Spleen (tissue), 11 donors: ENCODE results near the gene PGBD5. TPM values are rescaled to one million over a fixed set of nuclear protein-coding genes. Genes with fewer than 3 reads are reported as not detected.

Experiments
- DNase-seq: peaks from one replicate; pipeline ENCODE4 v3.0.0-alpha.2; 2020
- H3K27ac ChIP-seq, 8 donors: fragments of 200-600 bp; sonication (generic) in 7 of 8; 1 replicate in 4 of 8; 2 replicates in 4 of 8; pipeline versions ENCODE4 v1.5.0 to v1.8.0; 2016 to 2021; ENCODE audit warnings: inconsistent platforms in 4 of 8, mild to moderate bottlenecking in 4 of 8, moderate library complexity in 1 of 8
- H3K27me3 ChIP-seq, 7 donors: fragments of 200-600 bp; sonication (generic) in 6 of 7; replicated peaks in 1 of 7; 1 replicate in 4 of 7; 2 replicates in 3 of 7; pipeline versions ENCODE4 v1.5.0 to v1.8.0; 2016 to 2021; ENCODE audit warnings: inconsistent platforms in 3 of 7, mild to moderate bottlenecking in 1 of 7
- H3K36me3 ChIP-seq, 6 donors: fragments of 200-600 bp; sonication (generic) in 5 of 6; 1 replicate in 4 of 6; 2 replicates in 2 of 6; pipeline versions ENCODE4 v1.5.0 to v1.8.0; 2016 to 2021; ENCODE audit warnings: inconsistent platforms in 2 of 6
- H3K4me1 ChIP-seq, 6 donors: fragments of 200-600 bp; sonication (generic) in 5 of 6; 1 replicate in 3 of 6; 2 replicates in 3 of 6; pipeline versions ENCODE4 v1.5.0 to v1.8.0; 2016 to 2021; ENCODE audit warnings: inconsistent platforms in 3 of 6
- H3K4me3 ChIP-seq, 8 donors: fragments of 200-600 bp; sonication (generic) in 7 of 8; 1 replicate in 4 of 8; 2 replicates in 4 of 8; pipeline versions ENCODE4 v1.5.0 to v1.8.0; 2016 to 2021; ENCODE audit warnings: inconsistent platforms in 4 of 8, mild to moderate bottlenecking in 4 of 8, moderate library complexity in 2 of 8
- H3K9me3 ChIP-seq, 8 donors: fragments of 200-600 bp; sonication (generic) in 7 of 8; 1 replicate in 4 of 8; 2 replicates in 4 of 8; pipeline versions ENCODE4 v1.5.0 to v1.8.0; 2016 to 2021; ENCODE audit warnings: inconsistent platforms in 4 of 8
- CTCF ChIP-seq, 11 experiments: fragments of 200-600 bp in 7 of 11; fragments of 450-650 bp in 4 of 11; sonication (generic) in 4 of 11; IDR thresholded peaks in 8 of 11; conservative IDR thresholded peaks in 3 of 11; 1 replicate in 7 of 11; 2 replicates in 4 of 11; pipeline versions ENCODE4 v1.4.0 to v1.8.0; 2016 to 2021; ENCODE audit warnings: antibody characterized with exemption in 11 of 11, inconsistent platforms in 4 of 11, mild to moderate bottlenecking in 1 of 11
- POLR2A ChIP-seq, 3 donors: fragments of 450-650 bp; IDR thresholded peaks; one replicate each; pipeline ENCODE4 v1.5.1; 2017; ENCODE audit warnings: antibody characterized with exemption in 3 of 3, mild to moderate bottlenecking in 1 of 3
- POLR2AphosphoS5 ChIP-seq, 3 donors: sonication (generic); formaldehyde crosslinking; IDR thresholded peaks; one replicate each; pipeline ENCODE4 v1.5.1; 2017; ENCODE audit warnings: antibody characterized with exemption in 3 of 3
- WGBS, 5 donors: extraction: QIAGEN DNeasy Blood & Tissue Kit in 3 of 5; methylation state at CpG; one replicate each; pipeline versions ENCODE4 v1.1.5 to v1.1.7; 2013 to 2018; 5-methylcytosine and 5-hydroxymethylcytosine counted together
- intact Hi-C: fragments of 100-400 bp; cut with DNase I; formaldehyde crosslinking; loops from one replicate; pipeline ENCODE4 v1.15.0; 2023; ENCODE audit warnings: low total_unique reads
- polyA plus RNA-seq, 3 donors: library from polyadenylated mRNA; stranded (reverse); fragments of 200-250 nt; gene quantifications; one replicate each; pipeline ENCODE4 v1.2.1, GENCODE V29; 2013
- total RNA-seq, 7 donors: library from RNA; depleted of rRNA in 3 of 7; stranded (reverse); fragments of >200 nt in 3 of 7; fragmentation: NEBNext Ultra II Directional in 4 of 7; extraction: Animal tissue kit (Norgen Biotek cat#: 25700) in 4 of 7; gene quantifications; one replicate each; pipeline versions ENCODE4 v1.1.0 to v1.2.1, GENCODE V29; 2016 to 2021
- donor health status: healthy with polysubstance abuse.
- donor health status: DM: no; HTN: no; CAD: no; lungs with moderate emphysema.
- donor health status: DM: no; HTN: no; CAD: no.
- donor health status: Bipolar disorder and iron deficiency.
- donor health status: healthy.
- donor health status: DM: no; HTN: no; CAD: no.
- donor health status: DM: yes; HTN: yes; CAD: no.

PGBD5 gene
- total and polyA plus RNA-seq, 10 donors, result 0.07 to 6.7 (median 3.0) TPM

- Histone ChIP-seq H3K27me3 (no peaks in the 10 kb centered on the region), H3K4me1 (peaks cover 9 to 67% (median 42%) of the 10 kb centered on the region in 6 donors), H3K4me3 (no peak overlapping the region), H3K27ac (peak overlapping the region in 1 of 8 donors; percentile 60), H3K36me3 (peaks cover 0 to 63% (median 28%) of the 10 kb centered on the region in 6 donors), H3K9me3 (no peaks in the 10 kb centered on the region)
- no peak for TF ChIP-seq POLR2A (IDR thresholded peaks at IDR 0.05)
- TF ChIP-seq POLR2AphosphoS5 (IDR thresholded peaks at IDR 0.05), result no peak
- TF ChIP-seq CTCF (IDR thresholded peaks at IDR 0.05 in 8 of 11, conservative IDR thresholded peaks at IDR 0.05 in 3 of 11), result no peak
- WGBS, 5 donors, result 89 to 94% (median 92%) methylated on average over 24 of the region's 24 CpGs
- DNase-seq, result peak; percentile 74
- intact Hi-C loops, result no loop called here
Observed at GRCh38 chr1:230280054-230280795, 145.9 kb downstream of the PGBD5 start.

GRCh38 chr1:230279583-230279945 is 146.6 kb downstream of the PGBD5 start:
- Histone ChIP-seq H3K4me1 (peaks cover 9 to 71% (median 46%) of the 10 kb centered on the region in 6 donors), H3K9me3 (no peaks in the 10 kb centered on the region), H3K4me3 (no peak overlapping the region), H3K36me3 (peaks cover 0 to 70% (median 28%) of the 10 kb centered on the region in 6 donors), H3K27me3 (no peaks in the 10 kb centered on the region), H3K27ac (no peak overlapping the region)
- peak; percentile 76 for DNase-seq
- TF ChIP-seq POLR2AphosphoS5 (IDR thresholded peaks at IDR 0.05), result no peak
- no peak for TF ChIP-seq POLR2A (IDR thresholded peaks at IDR 0.05)
- no peak for TF ChIP-seq CTCF (IDR thresholded peaks at IDR 0.05 in 8 of 11, conservative IDR thresholded peaks at IDR 0.05 in 3 of 11)
- whole genome bisulfite sequencing, 5 donors, result 75 to 90% (median 85%) methylated on average over 24 of the region's 24 CpGs
- intact Hi-C loops, result no loop called here

- Histone ChIP-seq H3K4me3 (no peak overlapping the region), H3K4me1 (peaks cover 9 to 77% (median 50%) of the 10 kb centered on the region in 6 donors), H3K36me3 (peaks cover 0 to 75% (median 28%) of the 10 kb centered on the region in 6 donors), H3K9me3 (no peaks in the 10 kb centered on the region), H3K27me3 (no peaks in the 10 kb centered on the region), H3K27ac (peak overlapping the region in 1 of 8 donors; percentile 24)
- no peak for TF ChIP-seq CTCF (IDR thresholded peaks at IDR 0.05 in 8 of 11, conservative IDR thresholded peaks at IDR 0.05 in 3 of 11)
- TF ChIP-seq POLR2AphosphoS5 (IDR thresholded peaks at IDR 0.05), result peak in 1 of 3 donors; percentile 20
- DNase-seq, result peak; percentile 70
- 72 to 79% (median 77%) methylated on average over 20 of the region's 20 CpGs for WGBS, 5 donors
- intact Hi-C loops, result no loop called here
Observed at GRCh38 chr1:230278871-230279582, 147.1 kb downstream of the PGBD5 start.

DNA sequence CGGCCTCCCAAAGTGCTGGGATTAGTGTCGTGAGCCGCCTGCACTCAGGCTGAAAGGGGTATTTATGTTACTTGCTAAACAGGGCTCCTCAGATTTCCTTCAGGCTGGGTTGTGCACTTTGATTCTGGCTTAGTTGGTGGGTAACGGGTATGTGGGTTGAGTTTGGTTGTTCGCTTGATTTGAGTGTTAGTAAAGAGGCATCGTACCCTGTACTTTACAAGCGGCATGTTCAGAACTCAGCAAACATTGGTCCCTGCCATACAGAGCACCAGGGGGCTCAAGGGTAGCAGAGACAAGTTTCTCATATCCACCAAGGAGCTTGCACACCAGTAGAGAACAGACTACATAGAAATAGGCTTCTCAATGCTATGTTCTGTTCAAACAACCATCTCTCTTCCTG is 147.8 kb downstream of the PGBD5 start:
- peaks cover 0 to 75% (median 28%) of the 10 kb centered on the region in 6 donors for H3K36me3 ChIP-seq
- no peak for DNase-seq
- H3K4me1 ChIP-seq, result peaks cover 13 to 83% (median 56%) of the 10 kb centered on the region in 6 donors

More for the DNA sequence above, 147.8 kb downstream of the PGBD5 start:
- Histone ChIP-seq H3K4me3 (no peak overlapping the region), H3K27ac (peak overlapping the region in 1 of 8 donors; percentile 24), H3K27me3 (no peaks in the 10 kb centered on the region), H3K9me3 (no peaks in the 10 kb centered on the region)
- TF ChIP-seq CTCF (IDR thresholded peaks at IDR 0.05 in 8 of 11, conservative IDR thresholded peaks at IDR 0.05 in 3 of 11) (no peak), POLR2A (IDR thresholded peaks at IDR 0.05) (no peak), POLR2AphosphoS5 (IDR thresholded peaks at IDR 0.05) (no peak)
- 95 to 97% (median 97%) methylated on average over 7 of the region's 7 CpGs for WGBS, 5 donors
- intact Hi-C loops, result no loop called here
